Common myeloid progenitor, CD34-positive (primary cell): ENCODE measurements around the gene TLN1.

ENCODE experiments used
- CTCF ChIA-PET: fragments of 350-600 bp; sonication (Branson Sonifier 250); formaldehyde crosslinking; loops from one replicate; lab custom pipeline; 2021; ENCODE audit warnings: antibody characterized with exemption; lab: Charles Lee
- POLR2A ChIA-PET: fragments of 350-600 bp; sonication (Branson Sonifier 250); formaldehyde crosslinking; loops from one replicate; lab custom pipeline; 2021; ENCODE audit warnings: antibody characterized with exemption; lab: Charles Lee
- DNase-seq, 3 donors: peaks; one replicate each; pipeline versions ENCODE4 v3.0.0 to v3.0.0-alpha.2; 2013
- H3K27ac ChIP-seq, 2 experiments: 1 replicate in 1 of 2; 2 replicates in 1 of 2; pipeline ENCODE4 v1.7.0; 2013; ENCODE audit warnings: inconsistent platforms in 2 of 2, low read length in 2 of 2, mild to moderate bottlenecking in 2 of 2, low read depth in 1 of 2, moderate library complexity in 1 of 2; ENCODE audit not compliant: severe bottlenecking in 2 of 2, insufficient read depth in 1 of 2, poor library complexity in 1 of 2
- H3K27me3 ChIP-seq, 5 experiments: replicated peaks in 2 of 5; 1 replicate in 3 of 5; 2 replicates in 2 of 5; pipeline versions ENCODE4 v1.6.1 to v1.7.0; 2013; ENCODE audit warnings: low read length in 4 of 5, mild to moderate bottlenecking in 2 of 5, moderate library complexity in 2 of 5, inconsistent platforms in 1 of 5; ENCODE audit not compliant: insufficient read depth in 5 of 5, control insufficient read depth in 4 of 5
- H3K36me3 ChIP-seq, 4 experiments: 1 replicate in 2 of 4; 2 replicates in 2 of 4; pipeline versions ENCODE4 v1.6.1 to v1.7.0; 2013; ENCODE audit warnings: low read length in 3 of 4, control low read depth in 1 of 4, mild to moderate bottlenecking in 1 of 4; ENCODE audit not compliant: control insufficient read depth in 4 of 4, insufficient read depth in 4 of 4
- H3K4me1 ChIP-seq, 4 experiments: 1 replicate in 3 of 4; 2 replicates in 1 of 4; pipeline versions ENCODE4 v1.6.1 to v1.7.1; 2013; ENCODE audit warnings: low read length in 3 of 4, mild to moderate bottlenecking in 3 of 4, control low read depth in 1 of 4, inconsistent platforms in 1 of 4, moderate library complexity in 1 of 4; ENCODE audit not compliant: control insufficient read depth in 4 of 4, insufficient read depth in 4 of 4; ENCODE audit errors: control extremely low read depth in 1 of 4
- H3K4me3 ChIP-seq, 7 experiments: 1 replicate in 4 of 7; 2 replicates in 3 of 7; pipeline versions ENCODE4 v1.5.1 to v1.7.0; 2013; ENCODE audit warnings: mild to moderate bottlenecking in 7 of 7, low read length in 6 of 7, moderate library complexity in 6 of 7, inconsistent platforms in 2 of 7, low read depth in 2 of 7, control low read depth in 1 of 7; ENCODE audit not compliant: insufficient read depth in 4 of 7, control insufficient read depth in 1 of 7; ENCODE audit errors: extremely low read depth in 1 of 7
- H3K9me3 ChIP-seq, 5 experiments: 1 replicate in 4 of 5; 2 replicates in 1 of 5; pipeline versions ENCODE4 v1.6.1 to v1.7.1; 2013; ENCODE audit warnings: low read length in 4 of 5, mild to moderate bottlenecking in 2 of 5, inconsistent platforms in 1 of 5, low read depth in 1 of 5, moderate library complexity in 1 of 5; ENCODE audit not compliant: control insufficient read depth in 4 of 5, insufficient read depth in 2 of 5; ENCODE audit errors: control extremely low read depth in 1 of 5
- whole genome bisulfite sequencing: methylation state at CpG from one replicate; pipeline ENCODE4 v1.1.5; 2013; ENCODE audit not compliant: insufficient coverage; 5-methylcytosine and 5-hydroxymethylcytosine counted together

Gene TLN1

DNA sequence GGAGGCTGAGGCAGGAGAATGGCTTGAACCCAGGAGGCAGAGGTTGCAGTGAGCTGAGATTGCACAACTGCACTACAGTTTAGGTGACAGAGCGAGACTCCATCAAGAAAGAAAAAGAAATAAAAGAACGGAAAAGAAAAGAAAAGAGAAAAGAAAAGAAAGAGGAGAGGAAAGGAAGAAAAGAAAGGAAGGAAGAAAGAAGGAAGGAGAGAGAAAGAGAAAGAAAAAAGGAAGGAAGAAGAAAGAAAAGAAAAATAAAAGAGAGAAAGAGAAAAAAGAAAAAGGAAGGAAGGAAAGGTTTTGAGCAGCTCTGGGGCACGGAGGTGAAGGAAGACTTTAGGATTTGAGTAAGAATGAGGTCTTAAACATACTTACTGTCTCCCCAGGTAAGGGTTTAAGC, 18.4 kb downstream of the TLN1 start:
- 100% methylated on average over 2 of the region's 3 CpGs for WGBS
- Histone ChIP-seq H3K4me1 (no peaks in the 10 kb centered on the region), H3K4me3 (no peak overlapping the region), H3K27me3 (no peaks in the 10 kb centered on the region), H3K36me3 (peaks cover 47 to 93% (median 76%) of the 10 kb centered on the region in 4 experiments), H3K27ac (no peak overlapping the region), H3K9me3 (no peaks in the 10 kb centered on the region)
- DNase-seq: no peak
- POLR2A ChIA-PET: interaction anchor here (0.7 kb wide), 1 partner anchor 138 kb away, joined by 4 read pairs; no protein-coding TSS in a partner anchor
- CTCF ChIA-PET: interaction anchor here (2.1 to 13.4 kb wide), 4 partner anchors 7 to 18 kb away, joined by 8 to 94 read pairs (median 48); partner anchors contain the start of genes CREB3 and TLN1

DNA sequence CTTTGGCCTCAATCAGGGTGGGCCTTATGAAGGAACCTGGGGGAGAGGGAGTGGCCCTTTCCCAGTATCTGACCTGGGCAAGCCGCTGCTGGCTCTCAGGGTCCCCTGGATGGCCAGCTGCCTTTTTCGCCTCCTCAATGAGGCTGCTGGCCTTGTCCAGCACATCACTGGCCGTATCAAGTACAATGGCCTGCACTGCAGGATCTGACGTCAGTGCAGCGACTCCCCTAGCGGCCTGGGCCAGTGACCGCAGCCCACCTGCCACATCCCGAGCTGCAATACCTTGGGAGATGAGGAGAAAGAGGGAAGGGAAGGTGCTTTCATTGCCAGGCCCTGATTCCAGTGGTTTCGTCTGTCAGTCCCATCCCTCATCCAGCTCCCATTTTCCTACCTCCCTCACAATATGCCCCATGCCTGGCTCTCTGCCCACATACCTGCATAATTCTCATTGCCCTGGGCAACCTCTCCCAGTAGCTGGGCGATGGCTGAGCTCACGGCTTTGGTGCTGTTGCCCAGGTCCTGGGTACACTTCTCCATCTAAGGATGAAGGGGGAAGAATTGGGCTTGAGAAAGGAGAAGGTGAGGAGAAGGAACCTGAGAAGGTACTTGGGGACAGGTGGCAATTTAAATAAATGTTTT, 19.1 kb downstream of the TLN1 start:
- Histone ChIP-seq H3K27me3 (no peaks in the 10 kb centered on the region), H3K9me3 (no peaks in the 10 kb centered on the region), H3K4me1 (no peaks in the 10 kb centered on the region), H3K27ac (no peak overlapping the region), H3K36me3 (peaks cover 50 to 92% (median 75%) of the 10 kb centered on the region in 4 experiments), H3K4me3 (no peak overlapping the region)
- no peak for DNase-seq
- WGBS: 98% methylated on average over 7 of the region's 11 CpGs
- ChIA-PET POLR2A (interaction anchor here (0.6 to 0.7 kb wide), 4 partner anchors 21 to 820 kb away, joined by 3 to 6 read pairs (median 4); no protein-coding TSS in a partner anchor), CTCF (interaction anchor here (1.4 to 13.4 kb wide), 4 partner anchors 9 to 43 kb away, joined by 3 to 94 read pairs (median 48); partner anchors contain the start of genes CREB3 and TLN1)

DNA sequence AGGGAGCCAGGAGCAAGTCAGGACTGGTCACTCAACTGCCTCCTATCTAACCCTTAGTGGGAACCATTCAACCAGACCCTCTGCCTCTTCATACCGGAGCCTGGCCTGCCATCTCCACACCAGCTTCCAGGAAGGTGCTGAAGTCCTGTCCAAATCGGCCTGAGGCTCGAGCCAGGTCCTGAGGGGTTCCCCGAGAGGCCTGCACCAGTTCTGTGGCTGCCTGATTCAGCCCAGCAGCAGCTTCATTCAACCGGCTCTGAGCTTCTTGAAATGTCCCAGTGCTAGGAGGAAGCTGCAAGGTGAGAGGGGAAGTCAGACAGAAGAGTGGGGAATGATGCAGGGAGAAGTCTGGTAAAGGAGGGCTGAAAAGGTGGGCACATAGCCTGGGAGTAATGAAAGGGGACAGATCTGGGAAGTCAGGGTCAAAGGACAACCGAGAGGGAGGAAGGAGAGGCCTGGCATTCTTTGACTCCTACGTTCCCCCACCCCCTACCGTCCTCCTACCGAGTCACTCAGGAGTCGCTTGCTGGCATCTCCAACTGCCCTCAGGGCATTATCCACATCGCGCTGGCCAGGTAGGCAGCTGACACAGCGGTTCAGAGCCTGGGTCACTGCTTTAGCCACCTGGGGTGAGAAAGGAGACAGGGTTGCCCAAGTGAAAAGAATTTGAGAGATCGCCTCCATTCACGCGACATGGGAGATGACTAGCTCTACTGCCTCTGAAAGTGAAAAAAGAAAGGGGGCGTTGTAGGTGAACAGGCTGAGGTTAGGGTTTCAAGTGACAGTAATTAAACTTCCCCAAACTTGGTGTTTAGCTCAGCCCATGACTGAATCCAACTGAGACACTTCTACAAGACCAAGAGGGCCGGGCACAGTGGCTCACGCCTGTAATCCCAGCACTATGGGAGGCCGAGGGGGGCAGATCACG, 20.2 kb downstream of the TLN1 start:
- Histone ChIP-seq H3K27me3 (no peaks in the 10 kb centered on the region), H3K27ac (peak overlapping the region in 1 of 2 experiments; percentile 32), H3K4me1 (no peaks in the 10 kb centered on the region), H3K4me3 (no peak overlapping the region), H3K36me3 (peaks cover 45 to 92% (median 75%) of the 10 kb centered on the region in 4 experiments), H3K9me3 (no peaks in the 10 kb centered on the region)
- over 99% methylated on average over 18 of the region's 21 CpGs for WGBS
- ChIA-PET POLR2A (interaction anchor here (0.6 to 1.1 kb wide), 3 partner anchors 17 to 819 kb away, joined by 3 to 6 read pairs (median 5); no protein-coding TSS in a partner anchor), CTCF (interaction anchor here (0.9 to 13.4 kb wide), 5 partner anchors 10 to 42 kb away, joined by 3 to 94 read pairs (median 11); partner anchors contain the start of genes CREB3 and TLN1)
- no peak for DNase-seq

DNA sequence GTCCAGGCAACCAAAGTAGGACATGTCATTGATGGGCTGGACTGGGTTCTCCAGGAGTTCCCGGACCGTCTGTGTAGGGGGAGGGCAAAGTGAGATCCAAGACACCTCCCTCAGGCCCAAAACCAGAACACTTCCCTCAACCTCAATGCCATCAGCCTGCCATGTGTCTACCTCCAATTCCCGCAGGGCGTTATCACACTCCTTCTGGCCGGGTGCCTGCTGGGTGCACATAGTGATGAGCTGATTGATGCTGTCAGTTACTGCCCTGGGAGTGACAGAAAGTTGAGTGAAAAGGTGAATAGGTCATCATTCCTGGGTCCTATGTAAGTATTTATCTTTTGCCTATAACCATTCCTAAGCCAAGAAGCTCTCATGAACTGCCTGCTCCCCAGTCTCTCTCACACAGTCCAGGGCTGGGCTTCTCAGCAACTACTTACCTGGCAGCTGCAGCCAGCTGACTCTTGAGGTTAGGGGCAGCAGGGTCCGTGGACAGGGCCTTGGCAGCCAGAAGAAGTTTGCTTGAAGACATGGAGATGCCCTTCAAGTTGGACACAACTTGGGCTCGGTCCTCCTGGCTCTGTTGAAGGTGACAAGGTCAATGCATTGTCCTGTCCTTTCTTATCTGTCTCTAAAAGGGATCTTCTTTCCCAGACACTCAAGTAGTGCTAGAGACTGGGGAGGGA, 21.0 kb downstream of the TLN1 start:
- 98% methylated on average over 4 of the region's 7 CpGs for WGBS
- H3K9me3 ChIP-seq: no peaks in the 10 kb centered on the region
- ChIA-PET CTCF (interaction anchor here (11.1 to 13.4 kb wide), 2 partner anchors 15 to 18 kb away, joined by 86 to 94 read pairs; partner anchors contain the start of genes CREB3 and TLN1), POLR2A (interaction anchor here (1.1 kb wide), 1 partner anchor 17 kb away, joined by 5 read pairs; no protein-coding TSS in a partner anchor)
- no peak overlapping the region for H3K4me3 ChIP-seq
- H3K36me3 ChIP-seq: peaks cover 41 to 93% (median 78%) of the 10 kb centered on the region in 4 experiments
- no peak overlapping the region for H3K27ac ChIP-seq
- no peaks in the 10 kb centered on the region for H3K27me3 ChIP-seq
- no peak for DNase-seq
- H3K4me1 ChIP-seq: no peaks in the 10 kb centered on the region

DNA sequence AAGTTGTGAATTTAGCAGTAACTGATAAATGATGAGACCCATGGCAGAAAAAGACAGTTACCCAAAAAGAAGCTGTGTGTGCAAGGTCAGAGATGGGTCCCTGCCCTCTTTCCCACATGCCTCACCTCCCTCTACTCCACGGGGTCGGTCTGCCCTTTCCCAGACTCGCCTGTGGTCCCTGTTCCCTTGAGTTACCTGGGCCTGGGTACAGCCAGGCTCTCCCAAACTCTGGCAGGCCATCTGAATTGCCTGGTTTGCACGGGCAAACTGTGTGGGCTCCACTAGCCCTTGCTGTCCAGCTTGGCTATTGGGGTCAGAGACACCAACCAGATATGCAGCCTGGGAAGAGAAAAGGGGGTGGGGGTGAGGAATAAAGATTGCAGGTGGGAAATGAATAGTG, 23.8 kb downstream of the TLN1 start:
- Histone ChIP-seq H3K27me3 (no peaks in the 10 kb centered on the region), H3K36me3 (peaks cover 37 to 94% (median 86%) of the 10 kb centered on the region in 4 experiments), H3K4me1 (no peaks in the 10 kb centered on the region), H3K9me3 (no peaks in the 10 kb centered on the region), H3K4me3 (no peak overlapping the region), H3K27ac (no peak overlapping the region)
- CTCF ChIA-PET: interaction anchor here (1.0 to 5.8 kb wide), 3 partner anchors 11 to 105 kb away, joined by 3 to 37 read pairs (median 23); no protein-coding TSS in a partner anchor
- 100% methylated on average over 4 of the region's 4 CpGs for WGBS
- no peak for DNase-seq
- POLR2A ChIA-PET: interaction anchor here (0.5 to 0.9 kb wide), 3 partner anchors 9 to 626 kb away, joined by 3 read pairs; no protein-coding TSS in a partner anchor

DNA sequence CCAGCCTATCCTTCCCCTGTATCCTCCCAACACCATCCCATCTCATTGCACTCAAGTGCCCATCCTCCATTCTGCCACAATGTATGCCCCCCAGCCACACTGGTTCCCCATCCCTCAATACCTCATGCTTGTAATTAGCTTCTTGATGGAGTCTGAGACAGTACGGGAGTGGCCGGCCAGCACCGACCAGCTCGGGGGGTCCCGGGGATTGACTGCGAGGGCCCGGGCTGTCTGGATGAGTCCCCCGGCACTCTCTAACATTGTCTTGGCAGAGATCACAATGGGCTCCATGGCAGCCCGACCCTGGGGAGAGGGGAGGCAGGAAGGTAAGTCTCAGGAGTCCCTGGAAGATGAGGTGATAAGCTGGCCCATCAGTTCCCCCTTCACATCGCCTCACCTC, 25.0 kb downstream of the TLN1 start:
- Histone ChIP-seq H3K4me1 (no peaks in the 10 kb centered on the region), H3K27ac (no peak overlapping the region), H3K9me3 (no peaks in the 10 kb centered on the region), H3K27me3 (no peaks in the 10 kb centered on the region), H3K36me3 (peaks cover 37 to 93% (median 86%) of the 10 kb centered on the region in 4 experiments), H3K4me3 (no peak overlapping the region)
- POLR2A ChIA-PET: no interaction called here
- WGBS: 100% methylated on average over 7 of the region's 10 CpGs
- CTCF ChIA-PET: interaction anchor here (0.8 to 5.8 kb wide), 6 partner anchors 8 to 106 kb away, joined by 3 to 37 read pairs (median 7); no protein-coding TSS in a partner anchor
- no peak for DNase-seq
